KMS-11 (cell line): Measurements from ENCODE around the gene CASS4.

Experiments used
- H2AFZ ChIP-seq: fragments of 200-600 bp; sonication (generic); 2 replicates; pipeline ENCODE4 v1.6.1; 2016; ENCODE audit warnings: antibody characterized with exemption, mixed run types, low read depth
- H3K27ac ChIP-seq: fragments of 200-600 bp; sonication (generic); 2 replicates; pipeline ENCODE4 v1.6.1; 2016; ENCODE audit warnings: mild to moderate bottlenecking, mixed run types
- H3K27me3 ChIP-seq: fragments of 200-600 bp; sonication (generic); 2 replicates; pipeline ENCODE4 v1.6.1; 2017; ENCODE audit warnings: mild to moderate bottlenecking, low read depth, mixed run types, moderate library complexity; ENCODE audit not compliant: insufficient read depth
- H3K36me3 ChIP-seq: fragments of 200-600 bp; sonication (generic); 2 replicates; pipeline ENCODE4 v1.6.1; 2017; ENCODE audit warnings: mild to moderate bottlenecking, mixed run types; ENCODE audit not compliant: insufficient read depth
- H3K4me1 ChIP-seq: fragments of 200-600 bp; sonication (generic); 2 replicates; pipeline ENCODE4 v1.6.1; 2016; ENCODE audit warnings: mild to moderate bottlenecking, low read depth, mixed run types; ENCODE audit not compliant: poor library complexity, severe bottlenecking
- H3K4me2 ChIP-seq: fragments of 200-600 bp; sonication (generic); 2 replicates; pipeline ENCODE4 v1.7.0; 2016; ENCODE audit warnings: mild to moderate bottlenecking, mixed run types
- H3K4me3 ChIP-seq: fragments of 200-600 bp; sonication (generic); IDR thresholded peaks from 2 replicates; pipeline ENCODE4 v1.6.1; 2017; ENCODE audit warnings: low read depth, low read length, mixed read lengths; ENCODE audit not compliant: insufficient read depth
- H3K79me2 ChIP-seq: fragments of 200-600 bp; sonication (generic); 2 replicates; pipeline ENCODE4 v1.6.1; 2016; ENCODE audit warnings: low read depth, mixed run types; ENCODE audit not compliant: insufficient read depth
- H3K9ac ChIP-seq: fragments of 200-600 bp; sonication (generic); 2 replicates; pipeline ENCODE4 v1.6.1; 2016; ENCODE audit warnings: mild to moderate bottlenecking, mixed run types
- H4K20me1 ChIP-seq: fragments of 200-600 bp; sonication (generic); 2 replicates; pipeline ENCODE4 v1.6.1; 2016; ENCODE audit warnings: mild to moderate bottlenecking, mixed run types; ENCODE audit not compliant: insufficient read depth
- CTCF ChIP-seq: fragments of 200-600 bp; sonication (generic); conservative IDR thresholded peaks from 2 replicates; pipeline ENCODE4 v1.6.1; 2017; ENCODE audit warnings: low read depth, mild to moderate bottlenecking, antibody characterized with exemption, low read length, moderate library complexity, mixed read lengths

CASS4 gene

DNA sequence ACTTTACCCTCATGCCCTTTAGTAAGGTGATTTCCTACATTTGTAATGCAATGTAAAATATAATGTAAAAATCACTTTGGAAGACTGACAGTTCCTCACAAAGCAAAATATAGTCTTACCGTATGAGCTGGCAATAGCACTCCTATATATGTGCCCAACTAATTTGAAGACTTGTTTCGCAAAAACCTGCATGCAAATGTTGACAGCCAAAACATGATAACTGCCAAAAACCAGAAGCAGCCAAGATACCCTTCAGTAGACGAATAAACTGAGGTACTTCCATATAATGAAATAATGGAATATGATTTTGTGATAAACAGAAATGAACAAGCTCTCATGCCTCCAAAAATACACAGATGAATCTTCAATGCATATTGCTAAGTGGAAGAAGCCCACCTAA lies 33.7 kb upstream of the CASS4 start:
- H3K27ac ChIP-seq = no peak overlapping the region
- no peak overlapping the region for H3K4me3 ChIP-seq
- no peak for TF ChIP-seq CTCF
- peaks cover 6% of the 10 kb centered on the region; the same call in 1 of the 2 replicates for H3K36me3 ChIP-seq
- H3K4me1 ChIP-seq = peaks cover 41% of the 10 kb centered on the region
- peaks cover 27% of the 10 kb centered on the region for H3K79me2 ChIP-seq
- H3K27me3 ChIP-seq = no peaks in the 10 kb centered on the region
- H3K4me2 ChIP-seq = no peak overlapping the region
- H3K9ac ChIP-seq = no peak overlapping the region
- H2AFZ ChIP-seq = no peak overlapping the region
- H4K20me1 ChIP-seq = no peaks in the 10 kb centered on the region

GRCh38 chr20:56380375-56380774 lies 31.7 kb upstream of the CASS4 start:
- H3K36me3 ChIP-seq = no peaks in the 10 kb centered on the region; the same call in 1 of the 2 replicates
- H2AFZ ChIP-seq = no peak overlapping the region
- H3K4me3 ChIP-seq = no peak overlapping the region
- H3K27ac ChIP-seq = no peak overlapping the region
- no peaks in the 10 kb centered on the region for H4K20me1 ChIP-seq
- TF ChIP-seq CTCF = no peak
- peaks cover 52% of the 10 kb centered on the region for H3K4me1 ChIP-seq
- H3K9ac ChIP-seq = no peak overlapping the region
- no peaks in the 10 kb centered on the region for H3K27me3 ChIP-seq
- H3K79me2 ChIP-seq = peaks cover 46% of the 10 kb centered on the region
- no peak overlapping the region for H3K4me2 ChIP-seq

DNA sequence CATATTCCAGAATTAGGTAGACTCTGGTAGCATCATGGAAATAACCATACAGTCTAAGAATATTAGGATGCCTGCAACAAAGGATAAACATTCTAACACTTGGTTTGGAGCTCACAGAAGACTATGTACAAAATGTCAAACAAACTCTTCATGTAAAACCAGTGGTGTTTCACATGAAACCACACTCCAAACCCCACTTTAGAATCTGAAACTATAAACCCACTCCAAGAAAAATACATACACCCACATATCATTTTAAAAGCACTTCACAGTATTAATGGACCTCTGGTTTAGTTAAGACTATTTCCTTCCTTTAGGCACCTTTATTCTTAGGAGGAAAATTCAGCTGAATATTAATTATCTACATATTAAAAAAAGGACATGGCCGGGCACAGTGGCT lies 30.6 kb upstream of the CASS4 start:
- H3K36me3 ChIP-seq = peaks cover 7% of the 10 kb centered on the region; the same call in 1 of the 2 replicates
- H4K20me1 ChIP-seq = no peaks in the 10 kb centered on the region
- peak overlapping the region; percentile 34; the same call in 1 of the 2 replicates for H3K27ac ChIP-seq

GRCh38 chr20:56382696-56383095 lies 29.4 kb upstream of the CASS4 start:
- no peak overlapping the region for H3K9ac ChIP-seq
- no peak overlapping the region for H3K27ac ChIP-seq
- H3K79me2 ChIP-seq = peaks cover 31% of the 10 kb centered on the region; the same call in 1 of the 2 replicates
- H3K36me3 ChIP-seq = peaks cover 7% of the 10 kb centered on the region; the same call in 1 of the 2 replicates
- H2AFZ ChIP-seq = no peak overlapping the region
- no peaks in the 10 kb centered on the region for H3K27me3 ChIP-seq
- no peak overlapping the region for H3K4me3 ChIP-seq
- H4K20me1 ChIP-seq = no peaks in the 10 kb centered on the region
- TF ChIP-seq CTCF = no peak
- H3K4me2 ChIP-seq = peak overlapping the region; percentile 59; the same call in 1 of the 2 replicates
- peaks cover 48% of the 10 kb centered on the region for H3K4me1 ChIP-seq

More for the DNA sequence above, 30.6 kb upstream of the CASS4 start:
- peaks cover 35% of the 10 kb centered on the region; the same call in 1 of the 2 replicates for H3K79me2 ChIP-seq
- H3K4me1 ChIP-seq = peaks cover 48% of the 10 kb centered on the region
- H2AFZ ChIP-seq = no peak overlapping the region
- no peaks in the 10 kb centered on the region for H3K27me3 ChIP-seq
- no peak for TF ChIP-seq CTCF
- no peak overlapping the region for H3K9ac ChIP-seq
- no peak overlapping the region for H3K4me3 ChIP-seq
- peak overlapping the region; percentile 59 for H3K4me2 ChIP-seq
